ENCODE results near the gene ZNF433. TPM values are rescaled to one million over a fixed set of nuclear protein-coding genes. Genes with fewer than 3 reads are reported as not detected.

ZNF433 gene
- total RNA-seq, 1 experiment from 2014 or later: 15.7 TPM

Other genes starting within 250 kb of the ZNF433 start
- not detected in 2 replicates for gene ZNF491, start 237.2 kb downstream of the ZNF433 start, total RNA-seq (2014; rRNA removed; shearing (Covaris generic); ENCODE audit: low replicate concordance)
- gene ZNF440, start 221.4 kb downstream of the ZNF433 start, total RNA-seq (2014; rRNA removed; shearing (Covaris generic); ENCODE audit: low replicate concordance): 13.6 and 20.9 TPM in 2 replicates
- gene ZNF439, start 187.0 kb downstream of the ZNF433 start, total RNA-seq (2014; rRNA removed; shearing (Covaris generic); ENCODE audit: low replicate concordance): 0.40 and 0.64 TPM in 2 replicates
- gene ZNF69, start 147.9 kb downstream of the ZNF433 start, total RNA-seq (2014; rRNA removed; shearing (Covaris generic); ENCODE audit: low replicate concordance): not detected in 2 replicates
- 19.3 and 24.5 TPM in 2 replicates for gene ZNF700, start 110.6 kb downstream of the ZNF433 start, total RNA-seq (2014; rRNA removed; shearing (Covaris generic); ENCODE audit: low replicate concordance)
- 0.22 and 0.40 TPM in 2 replicates for gene ZNF763, start 70.6 kb downstream of the ZNF433 start, total RNA-seq (2014; rRNA removed; shearing (Covaris generic); ENCODE audit: low replicate concordance)
- gene ZNF878, start 17.3 kb upstream of the ZNF433 start, total RNA-seq (2014; rRNA removed; shearing (Covaris generic); ENCODE audit: low replicate concordance): 0.13 and 1.1 TPM in 2 replicates
- gene ZNF844, start 29.1 kb upstream of the ZNF433 start, total RNA-seq (2014; rRNA removed; shearing (Covaris generic); ENCODE audit: low replicate concordance): 1.7 and 8.0 TPM in 2 replicates
- 7.5 and 36.6 TPM in 2 replicates for gene ZNF20, start 104.7 kb upstream of the ZNF433 start, total RNA-seq (2014; rRNA removed; shearing (Covaris generic); ENCODE audit: low replicate concordance)
- gene ZNF625, start 121.1 kb upstream of the ZNF433 start, total RNA-seq (2014; rRNA removed; shearing (Covaris generic); ENCODE audit: low replicate concordance): 5.3 and 12.4 TPM in 2 replicates
- 5.1 and 15.1 TPM in 2 replicates for gene ZNF136, start 127.4 kb upstream of the ZNF433 start, total RNA-seq (2014; rRNA removed; shearing (Covaris generic); ENCODE audit: low replicate concordance)

Measured in MG63 (cell line).